Measurements from ENCODE around the gene SNX7. TPM values are rescaled to one million over a fixed set of nuclear protein-coding genes. Genes with fewer than 3 reads are reported as not detected.

Gene SNX7
- total and polyA plus RNA-seq, 7 donors = 1.6 to 4.1 (median 1.8) TPM

DNA sequence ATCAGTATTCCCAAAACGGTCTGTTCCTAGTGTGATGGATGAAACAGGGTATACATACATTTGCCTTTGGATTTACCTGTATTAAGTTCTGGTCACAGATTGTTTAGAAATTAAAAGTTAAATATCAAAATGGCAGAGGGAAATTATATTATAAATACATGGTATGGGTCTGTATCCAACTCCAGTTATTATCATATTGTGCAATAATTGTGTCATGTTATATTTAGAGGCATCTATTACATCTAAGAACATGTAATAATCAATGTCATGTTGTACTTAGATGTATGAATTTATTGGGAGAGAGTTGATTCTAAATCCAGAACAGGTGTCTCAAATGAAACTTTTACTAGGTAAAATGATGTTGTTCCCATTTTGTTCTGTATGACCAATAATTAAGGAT is 79.6 kb downstream of the SNX7 start:
- H3K36me3 ChIP-seq (ENCODE audit: insufficient read depth in 1 of 2, low read depth in 1 of 2) = no peaks in the 10 kb centered on the region
- 62 to 66% (median 65%) methylated on average over 1 of the region's 1 CpG for WGBS, 3 donors
- no peak for ATAC-seq
- H3K4me1 ChIP-seq = no peaks in the 10 kb centered on the region
- no peaks in the 10 kb centered on the region for H3K9me3 ChIP-seq
- intact Hi-C loops (cut with DNase I) = loop anchor here in 1 of 2 donors (10.0 kb wide), 1 partner anchor 964 kb away; no protein-coding TSS in a partner anchor
- no peak overlapping the region for H3K27ac ChIP-seq
- no peaks in the 10 kb centered on the region for H3K27me3 ChIP-seq (ENCODE audit: insufficient read depth in 3 of 3, low read length in 2 of 3)
- TF ChIP-seq, protein P1, sequence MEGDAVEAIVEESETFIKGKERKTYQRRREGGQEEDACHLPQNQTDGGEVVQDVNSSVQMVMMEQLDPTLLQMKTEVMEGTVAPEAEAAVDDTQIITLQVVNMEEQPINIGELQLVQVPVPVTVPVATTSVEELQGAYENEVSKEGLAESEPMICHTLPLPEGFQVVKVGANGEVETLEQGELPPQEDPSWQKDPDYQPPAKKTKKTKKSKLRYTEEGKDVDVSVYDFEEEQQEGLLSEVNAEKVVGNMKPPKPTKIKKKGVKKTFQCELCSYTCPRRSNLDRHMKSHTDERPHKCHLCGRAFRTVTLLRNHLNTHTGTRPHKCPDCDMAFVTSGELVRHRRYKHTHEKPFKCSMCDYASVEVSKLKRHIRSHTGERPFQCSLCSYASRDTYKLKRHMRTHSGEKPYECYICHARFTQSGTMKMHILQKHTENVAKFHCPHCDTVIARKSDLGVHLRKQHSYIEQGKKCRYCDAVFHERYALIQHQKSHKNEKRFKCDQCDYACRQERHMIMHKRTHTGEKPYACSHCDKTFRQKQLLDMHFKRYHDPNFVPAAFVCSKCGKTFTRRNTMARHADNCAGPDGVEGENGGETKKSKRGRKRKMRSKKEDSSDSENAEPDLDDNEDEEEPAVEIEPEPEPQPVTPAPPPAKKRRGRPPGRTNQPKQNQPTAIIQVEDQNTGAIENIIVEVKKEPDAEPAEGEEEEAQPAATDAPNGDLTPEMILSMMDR (IDR thresholded peaks at IDR 0.05) = no peak
- H3K4me3 ChIP-seq = no peak overlapping the region
- no peak for DNase-seq

DNA sequence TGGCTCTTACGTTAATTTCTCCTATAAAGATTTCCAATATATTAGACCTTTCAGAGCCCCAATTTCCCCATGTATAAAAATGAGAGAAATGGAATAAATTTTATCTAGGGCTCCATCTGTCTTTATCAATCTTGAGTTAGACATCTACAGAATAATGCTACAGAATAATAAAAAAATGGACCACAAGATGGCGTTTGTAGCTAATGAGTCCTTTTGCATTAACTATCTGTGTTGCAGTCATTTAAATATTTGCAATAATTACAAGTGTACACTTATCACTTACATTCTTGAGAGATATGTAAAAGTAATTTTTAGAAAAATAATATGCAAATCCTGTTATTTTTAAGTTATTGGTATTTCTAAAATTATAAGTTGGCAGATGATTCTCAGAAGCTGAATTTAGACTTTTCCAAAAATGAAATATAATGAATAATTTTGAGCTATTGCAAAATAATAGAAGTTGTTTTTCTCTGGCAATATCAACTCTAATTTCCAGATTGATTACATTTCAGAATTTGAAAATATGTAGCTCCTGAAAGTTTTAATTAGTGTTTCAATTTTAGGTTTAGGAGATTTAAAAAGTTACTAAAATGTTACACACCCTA is 87.7 kb downstream of the SNX7 start:
- Histone ChIP-seq H3K4me1 (no peaks in the 10 kb centered on the region), H3K36me3 (ENCODE audit: insufficient read depth in 1 of 2, low read depth in 1 of 2) (no peaks in the 10 kb centered on the region), H3K27me3 (ENCODE audit: insufficient read depth in 3 of 3, low read length in 2 of 3) (no peaks in the 10 kb centered on the region), H3K4me3 (no peak overlapping the region), H3K9me3 (no peaks in the 10 kb centered on the region), H3K27ac (no peak overlapping the region)
- intact Hi-C loops (cut with DNase I) = loop anchor here in 1 of 2 donors (10.0 kb wide), 1 partner anchor 956 kb away; no protein-coding TSS in a partner anchor
- ATAC-seq (no peak), DNase-seq (no peak)
- TF ChIP-seq, protein P1 (IDR thresholded peaks at IDR 0.05) = peak; percentile 35
- WGBS, 3 donors = 55 to 59% (median 58%) methylated on average over 2 of the region's 2 CpGs

DNA sequence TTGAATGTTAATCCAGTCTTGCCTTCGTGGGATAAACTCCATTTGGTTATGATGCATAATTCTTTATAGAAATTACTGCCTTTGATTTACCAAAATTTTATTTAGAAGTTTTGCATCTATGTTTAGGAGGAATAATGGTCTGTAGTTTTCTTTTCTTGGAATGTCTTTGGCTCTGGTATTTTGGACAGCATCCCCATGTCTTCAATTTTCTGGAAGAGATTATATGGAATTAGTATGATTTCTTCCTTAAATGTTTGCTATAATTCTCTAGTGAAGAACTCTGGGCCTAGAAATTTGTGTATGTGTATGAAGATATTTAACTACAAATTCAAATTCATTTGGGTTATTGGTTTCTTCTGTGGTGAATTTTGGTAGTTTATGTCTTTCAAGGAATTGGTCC is 92.7 kb downstream of the SNX7 start:
- no peak for ATAC-seq
- no peak for DNase-seq
- Histone ChIP-seq H3K4me3 (no peak overlapping the region), H3K4me1 (no peaks in the 10 kb centered on the region), H3K27me3 (ENCODE audit: insufficient read depth in 3 of 3, low read length in 2 of 3) (no peaks in the 10 kb centered on the region), H3K9me3 (no peaks in the 10 kb centered on the region), H3K27ac (no peak overlapping the region), H3K36me3 (ENCODE audit: insufficient read depth in 1 of 2, low read depth in 1 of 2) (no peaks in the 10 kb centered on the region)
- TF ChIP-seq, protein P1 (IDR thresholded peaks at IDR 0.05) = no peak
- WGBS, 3 donors = 69 to 82% (median 79%) methylated on average over 1 of the region's 1 CpG
- intact Hi-C loops (cut with DNase I) = no loop called here

DNA sequence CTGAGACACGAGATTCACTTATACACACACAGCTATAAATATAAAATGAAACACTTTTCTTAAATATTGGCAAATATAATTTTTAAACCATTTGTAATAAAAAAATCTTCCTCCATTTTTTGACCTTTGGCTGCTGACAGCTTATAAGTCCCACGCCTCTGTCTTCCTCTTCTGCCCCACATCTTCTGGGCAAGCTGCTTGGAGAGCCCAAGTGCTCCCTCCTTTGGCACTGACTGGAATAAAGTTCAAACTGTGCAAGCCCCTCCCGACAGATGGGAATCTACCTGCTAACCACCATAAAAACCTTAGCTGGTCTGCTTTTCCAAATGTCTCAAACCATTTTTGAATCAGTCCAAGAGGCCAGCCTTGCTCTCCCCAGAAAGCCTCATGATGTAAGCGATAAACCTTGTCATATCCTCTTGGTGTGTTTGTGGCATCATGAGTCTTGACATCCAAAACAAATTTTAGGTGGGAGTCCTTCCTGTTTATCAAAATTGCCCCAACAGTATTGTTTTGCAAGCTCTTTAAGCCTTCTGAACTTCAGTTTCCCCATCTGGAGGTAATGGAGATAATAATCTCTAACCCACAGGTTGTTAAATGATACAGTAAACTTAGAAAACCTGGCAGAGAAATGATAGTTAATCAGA is 99.8 kb downstream of the SNX7 start:
- no peaks in the 10 kb centered on the region for H3K36me3 ChIP-seq (ENCODE audit: insufficient read depth in 1 of 2, low read depth in 1 of 2)
- DNase-seq (no peak), ATAC-seq (no peak)
- no peaks in the 10 kb centered on the region for H3K27me3 ChIP-seq (ENCODE audit: insufficient read depth in 3 of 3, low read length in 2 of 3)
- H3K27ac ChIP-seq = no peak overlapping the region
- TF ChIP-seq, protein P1 (IDR thresholded peaks at IDR 0.05) = no peak
- H3K9me3 ChIP-seq = no peaks in the 10 kb centered on the region
- no peaks in the 10 kb centered on the region for H3K4me1 ChIP-seq
- intact Hi-C loops (cut with DNase I) = no loop called here
- H3K4me3 ChIP-seq = no peak overlapping the region
- WGBS, 3 donors = 75 to 81% (median 77%) methylated on average over 4 of the region's 4 CpGs

All from psoas muscle (tissue), 8 donors.